OCI-LY1 (cell line): ENCODE measurements around the gene FOXJ2.

Source experiments
- CTCF ChIP-seq: fragments of 200-600 bp; sonication (generic), shearing (Covaris generic); IDR thresholded peaks from 2 replicates; pipeline ENCODE4 v1.5.1; 2017; ENCODE audit warnings: mild to moderate bottlenecking, antibody characterized with exemption, low read length, moderate library complexity, mixed read lengths
- EZH2 ChIP-seq: fragments of 200-600 bp; sonication (generic), shearing (Covaris generic); IDR thresholded peaks from 2 replicates; pipeline ENCODE4 v1.8.0; 2017; ENCODE audit warnings: borderline replicate concordance, mixed run types, mild to moderate bottlenecking, antibody characterized with exemption, low read length, moderate library complexity, mixed read lengths

- TF ChIP-seq CTCF (no peak), EZH2 (no peak)
Measured at GRCh38 chr12:8011331-8011730, 21.2 kb upstream of the FOXJ2 start.
